CD14-positive monocyte (primary cell): ENCODE measurements around the gene THRB. TPM values are rescaled to one million over a fixed set of nuclear protein-coding genes. Genes with fewer than 3 reads are reported as not detected.

ENCODE experiments used
- DNase-seq, 3 donors: peaks; one replicate each; pipeline ENCODE4 v3.0.0-alpha.2; 2011 to 2022
- H2AFZ ChIP-seq: 2 replicates; pipeline ENCODE4 v1.6.0; 2012; ENCODE audit warnings: mild to moderate bottlenecking, low read depth, low read length, inconsistent platforms; ENCODE audit not compliant: insufficient read depth, poor library complexity, severe bottlenecking
- H3K27ac ChIP-seq, 2 donors: 1 replicate in 1 of 2; 2 replicates in 1 of 2; pipeline ENCODE4 v1.5.1; 2012 to 2013; ENCODE audit warnings: low read length in 2 of 2, control low read depth in 1 of 2, inconsistent platforms in 1 of 2, low read depth in 1 of 2, mild to moderate bottlenecking in 1 of 2
- H3K27me3 ChIP-seq, 2 donors: one replicate each; pipeline versions ENCODE4 v1.6.0 to v1.6.1; 2011 to 2013; ENCODE audit warnings: low read length in 2 of 2; ENCODE audit not compliant: control insufficient read depth in 2 of 2, insufficient read depth in 2 of 2
- H3K36me3 ChIP-seq, 2 donors: replicated peaks in 1 of 2; 1 replicate in 1 of 2; 2 replicates in 1 of 2; pipeline versions ENCODE4 v1.5.1 to v1.6.1; 2012 to 2013; ENCODE audit warnings: low read length in 2 of 2, control low read depth in 1 of 2, inconsistent platforms in 1 of 2, mild to moderate bottlenecking in 1 of 2; ENCODE audit not compliant: insufficient read depth in 2 of 2, control insufficient read depth in 1 of 2
- H3K4me1 ChIP-seq, 2 donors: 1 replicate in 1 of 2; 2 replicates in 1 of 2; pipeline versions ENCODE4 v1.5.1 to v1.6.1; 2012 to 2013; ENCODE audit warnings: low read length in 2 of 2, control low read depth in 1 of 2, inconsistent platforms in 1 of 2, mild to moderate bottlenecking in 1 of 2, moderate library complexity in 1 of 2; ENCODE audit not compliant: insufficient read depth in 2 of 2, control insufficient read depth in 1 of 2
- H3K4me2 ChIP-seq: replicated peaks from 2 replicates; pipeline ENCODE3; 2012; ENCODE audit warnings: low read length, moderate library complexity, mild to moderate bottlenecking; ENCODE audit not compliant: poor library complexity, severe bottlenecking; ENCODE audit errors: extremely low read depth
- H3K4me3 ChIP-seq, 3 experiments: fragments of 200-600 bp in 1 of 3; sonication (generic) in 1 of 3; replicated peaks in 1 of 3; 1 replicate in 2 of 3; 2 replicates in 1 of 3; pipeline ENCODE4 v1.5.1; 2011 to 2013; ENCODE audit warnings: low read length in 3 of 3, mild to moderate bottlenecking in 3 of 3, control low read depth in 2 of 3, low read depth in 2 of 3, inconsistent platforms in 1 of 3, moderate library complexity in 1 of 3
- H3K79me2 ChIP-seq: 2 replicates; pipeline ENCODE4 v1.6.0; 2012; ENCODE audit warnings: mild to moderate bottlenecking, control low read depth, inconsistent platforms, low read length, moderate library complexity; ENCODE audit not compliant: insufficient read depth
- H3K9ac ChIP-seq: 2 replicates; pipeline ENCODE4 v1.6.0; 2017; ENCODE audit warnings: low read length, mild to moderate bottlenecking; ENCODE audit not compliant: insufficient read depth, poor library complexity, severe bottlenecking
- H3K9me3 ChIP-seq, 2 donors: replicated peaks in 1 of 2; 1 replicate in 1 of 2; 2 replicates in 1 of 2; pipeline versions ENCODE4 v1.5.1 to v1.6.1; 2012 to 2013; ENCODE audit warnings: low read length in 2 of 2, control low read depth in 1 of 2; ENCODE audit not compliant: control insufficient read depth in 1 of 2, insufficient read depth in 1 of 2
- H4K20me1 ChIP-seq: 2 replicates; pipeline ENCODE4 v1.6.0; 2012; ENCODE audit warnings: mild to moderate bottlenecking, low read length, control low read depth, moderate library complexity; ENCODE audit not compliant: insufficient read depth
- H3K27ac Mint-ChIP-seq, 7 donors: one replicate each; pipeline ENCODE4 v1.8.0; 2020; ENCODE audit warnings: mild to moderate bottlenecking in 7 of 7, mixed read lengths in 7 of 7, moderate library complexity in 6 of 7, inconsistent platforms in 2 of 7
- H3K27me3 Mint-ChIP-seq, 3 donors: one replicate each; pipeline ENCODE4 v1.8.0; 2021 to 2022; ENCODE audit warnings: low read depth in 3 of 3, mild to moderate bottlenecking in 3 of 3, mixed read lengths in 3 of 3, moderate library complexity in 3 of 3, inconsistent platforms in 1 of 3
- H3K36me3 Mint-ChIP-seq, 2 donors: one replicate each; pipeline ENCODE4 v1.8.0; 2020; ENCODE audit warnings: mixed read lengths in 2 of 2, inconsistent platforms in 1 of 2, mild to moderate bottlenecking in 1 of 2
- H3K4me1 Mint-ChIP-seq: one replicate; pipeline ENCODE4 v1.8.0; 2020; ENCODE audit warnings: mild to moderate bottlenecking, mixed read lengths
- H3K4me3 Mint-ChIP-seq, 2 donors: one replicate each; pipeline ENCODE4 v1.8.0; 2020; ENCODE audit warnings: mild to moderate bottlenecking in 2 of 2, mixed read lengths in 2 of 2, moderate library complexity in 1 of 2
- H3K9me3 Mint-ChIP-seq, 7 donors: one replicate each; pipeline ENCODE4 v1.8.0; 2020 to 2022; ENCODE audit warnings: mixed read lengths in 7 of 7, mild to moderate bottlenecking in 6 of 7, moderate library complexity in 6 of 7, inconsistent platforms in 2 of 7
- WGBS: methylation state at CpG from one replicate; pipeline ENCODE4 v1.1.5; 2013; ENCODE audit warnings: missing lambda C conversion rate; ENCODE audit not compliant: insufficient coverage; 5-methylcytosine and 5-hydroxymethylcytosine counted together
- intact Hi-C, 2 donors: fragments of 100-400 bp; cut with micrococcal nuclease; formaldehyde crosslinking; loops; one replicate each; pipeline versions ENCODE4 v1.15.0 to v1.15.1; 2023
- polyA plus RNA-seq, 3 donors: library from polyadenylated mRNA; depleted of rRNA in 1 of 3; unstranded in 2 of 3; stranded (reverse) in 1 of 3; fragments of 300-500 nt in 2 of 3; fragments of >200 nt in 1 of 3; fragmentation: Illumina TruSeq in 2 of 3; gene quantifications; 1 replicate in 2 of 3; 2 replicates in 1 of 3; pipeline ENCODE4 v1.2.3, GENCODE V29; 2012 to 2021
- TF ChIP-seq, protein P1 (sequence below): fragments of 200-600 bp; IDR thresholded peaks from one replicate; pipeline ENCODE4 v1.8.0; 2022; ENCODE audit warnings: antibody characterized with exemption, mild to moderate bottlenecking

Gene THRB
- polyA plus RNA-seq, 3 donors, result 0.05 TPM; not detected in 2

DNA sequence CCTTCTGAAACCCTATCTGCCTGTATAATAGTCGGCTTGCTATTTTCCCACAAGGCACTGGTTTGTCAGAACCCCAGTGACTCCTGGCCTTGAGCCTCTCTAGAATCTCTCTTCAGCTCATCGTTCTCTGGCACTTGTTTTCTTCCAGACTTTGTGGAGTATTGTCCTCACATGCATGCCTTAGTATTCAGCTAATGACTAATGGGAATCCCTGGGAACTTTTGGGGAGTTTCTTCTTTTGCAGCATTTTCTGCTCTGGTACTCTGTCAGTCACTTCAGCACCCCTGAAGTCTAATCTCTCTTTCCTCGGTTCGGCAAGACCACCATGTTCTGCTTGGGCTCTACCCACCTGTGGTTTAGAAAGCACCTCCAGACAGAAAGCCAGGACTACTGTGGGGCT lies 35.8 kb upstream of the THRB start:
- no peaks in the 10 kb centered on the region for H3K79me2 ChIP-seq
- H3K27ac ChIP-seq, result no peak overlapping the region
- H4K20me1 ChIP-seq, result no peaks in the 10 kb centered on the region
- Mint-ChIP-seq H3K36me3 (no peaks in the 10 kb centered on the region), H3K4me1 (no peaks in the 10 kb centered on the region), H3K4me3 (no peak overlapping the region), H3K27me3 (peaks cover 0 to 7% (median 4%) of the 10 kb centered on the region in 3 donors), H3K27ac (no peak overlapping the region), H3K9me3 (peaks cover 0 to 2% (median 0%) of the 10 kb centered on the region in 7 donors)
- H3K4me3 ChIP-seq, result no peak overlapping the region
- TF ChIP-seq, protein P1, sequence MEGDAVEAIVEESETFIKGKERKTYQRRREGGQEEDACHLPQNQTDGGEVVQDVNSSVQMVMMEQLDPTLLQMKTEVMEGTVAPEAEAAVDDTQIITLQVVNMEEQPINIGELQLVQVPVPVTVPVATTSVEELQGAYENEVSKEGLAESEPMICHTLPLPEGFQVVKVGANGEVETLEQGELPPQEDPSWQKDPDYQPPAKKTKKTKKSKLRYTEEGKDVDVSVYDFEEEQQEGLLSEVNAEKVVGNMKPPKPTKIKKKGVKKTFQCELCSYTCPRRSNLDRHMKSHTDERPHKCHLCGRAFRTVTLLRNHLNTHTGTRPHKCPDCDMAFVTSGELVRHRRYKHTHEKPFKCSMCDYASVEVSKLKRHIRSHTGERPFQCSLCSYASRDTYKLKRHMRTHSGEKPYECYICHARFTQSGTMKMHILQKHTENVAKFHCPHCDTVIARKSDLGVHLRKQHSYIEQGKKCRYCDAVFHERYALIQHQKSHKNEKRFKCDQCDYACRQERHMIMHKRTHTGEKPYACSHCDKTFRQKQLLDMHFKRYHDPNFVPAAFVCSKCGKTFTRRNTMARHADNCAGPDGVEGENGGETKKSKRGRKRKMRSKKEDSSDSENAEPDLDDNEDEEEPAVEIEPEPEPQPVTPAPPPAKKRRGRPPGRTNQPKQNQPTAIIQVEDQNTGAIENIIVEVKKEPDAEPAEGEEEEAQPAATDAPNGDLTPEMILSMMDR, result no peak
- intact Hi-C loops, result no loop called here
- no peak overlapping the region for H2AFZ ChIP-seq
- DNase-seq, result no peak
- no peaks in the 10 kb centered on the region for H3K9me3 ChIP-seq
- H3K9ac ChIP-seq, result no peak overlapping the region
- H3K4me2 ChIP-seq, result no peak overlapping the region
- no peaks in the 10 kb centered on the region for H3K27me3 ChIP-seq
- WGBS, result 100% methylated on average over 1 of the region's 4 CpGs
- H3K36me3 ChIP-seq, result no peaks in the 10 kb centered on the region
- H3K4me1 ChIP-seq, result no peaks in the 10 kb centered on the region

DNA sequence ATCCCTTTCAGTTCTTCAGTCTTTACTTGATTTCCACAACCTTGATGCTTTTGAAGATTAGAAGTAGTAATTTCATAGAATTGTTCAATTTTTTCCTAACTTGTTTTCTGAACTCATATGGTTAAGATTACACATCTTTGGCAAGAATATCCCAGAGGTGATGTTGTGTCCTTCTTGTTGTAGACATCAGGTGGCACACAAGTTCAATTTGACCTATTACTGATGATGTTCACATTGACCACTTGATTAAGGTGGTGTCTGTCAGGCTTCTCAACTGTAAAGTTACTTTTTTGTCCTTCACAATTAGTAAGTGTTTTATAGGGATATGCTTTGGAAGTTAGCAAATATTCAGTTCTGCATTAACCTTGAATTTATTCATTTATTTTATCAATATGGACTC lies 34.6 kb upstream of the THRB start:
- H3K27me3 Mint-ChIP-seq, result peaks cover 7 to 18% (median 7%) of the 10 kb centered on the region in 3 donors
- H3K27ac ChIP-seq, result no peak overlapping the region
- intact Hi-C loops, result no loop called here
- no peak overlapping the region for H3K27ac Mint-ChIP-seq
- H3K36me3 Mint-ChIP-seq, result no peaks in the 10 kb centered on the region
- H3K36me3 ChIP-seq, result no peaks in the 10 kb centered on the region
- no peak overlapping the region for H2AFZ ChIP-seq
- H3K9me3 ChIP-seq, result no peaks in the 10 kb centered on the region
- H3K4me1 Mint-ChIP-seq, result no peaks in the 10 kb centered on the region
- H3K79me2 ChIP-seq, result no peaks in the 10 kb centered on the region
- DNase-seq, result no peak
- H3K4me3 Mint-ChIP-seq, result no peak overlapping the region
- TF ChIP-seq, protein P1, result no peak
- H3K27me3 ChIP-seq, result peaks cover 3 to 5% of the 10 kb centered on the region in 2 donors
- H3K4me2 ChIP-seq, result no peak overlapping the region
- H4K20me1 ChIP-seq, result no peaks in the 10 kb centered on the region
- H3K4me3 ChIP-seq, result no peak overlapping the region
- H3K4me1 ChIP-seq, result no peaks in the 10 kb centered on the region
- H3K9me3 Mint-ChIP-seq, result peaks cover 0 to 2% (median 0%) of the 10 kb centered on the region in 7 donors
- H3K9ac ChIP-seq, result no peak overlapping the region
